ENCODE data around the gene VIL1. TPM values are rescaled to one million over a fixed set of nuclear protein-coding genes. Genes with fewer than 3 reads are reported as not detected.

VIL1 gene
- not detected in 2 replicates for total RNA-seq
- long read RNA-seq, partial matches to known transcripts = 0 of 1 reads
- long read RNA-seq, other reads (novel, unspliced or antisense) = 1 of 1 reads

GRCh38 chr2:218418717-218419458, at the start of gene VIL1:
Gene VIL1, plus strand, starts transcription at chr2:218419123. Its CDS starts 4,656 bp downstream, at chr2:218423779.
- Mint-ChIP-seq H3K36me3 (ENCODE audit: low read depth) (no peaks in the 10 kb centered on the region), H3K9me3 (no peaks in the 10 kb centered on the region), H3K4me3 (no peak within 1 kb of the TSS), H3K27me3 (ENCODE audit: low read depth) (no peaks in the 10 kb centered on the region), H3K27ac (ENCODE audit: unreplicated experiment) (no peak within 1 kb of the TSS), H3K4me1 (peaks cover 4% of the 10 kb centered on the region)
- no peak for DNase-seq (ENCODE audit: low read depth, low spot score)
- no peak for TF ChIP-seq CTCF (conservative IDR thresholded peaks at IDR 0.05)

DNA sequence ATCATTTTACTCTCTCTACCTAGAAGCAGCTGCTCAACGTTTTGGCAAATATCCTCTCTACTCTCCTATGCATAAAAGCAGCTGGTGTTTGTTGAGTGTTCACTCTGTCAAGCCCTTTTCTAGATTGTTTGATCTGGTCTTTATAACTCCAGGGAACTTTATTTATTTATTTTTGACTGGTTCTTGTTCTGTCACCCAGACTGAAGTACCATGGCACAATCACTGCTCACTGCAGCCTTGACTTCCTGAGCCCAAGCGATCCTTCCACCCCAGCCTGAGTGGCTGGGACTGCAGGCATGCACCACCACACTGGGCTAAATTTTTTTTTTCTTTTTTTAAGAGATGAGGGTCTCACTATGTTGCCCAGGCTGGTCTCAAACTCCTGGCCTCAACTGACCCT, 49.6 kb upstream of the VIL1 start:
- no peak for DNase-seq (ENCODE audit: low read depth, low spot score)
- H3K9me3 Mint-ChIP-seq = no peaks in the 10 kb centered on the region
- TF ChIP-seq CTCF (conservative IDR thresholded peaks at IDR 0.05) = no peak
- H3K27me3 Mint-ChIP-seq (ENCODE audit: low read depth) = no peaks in the 10 kb centered on the region
- H3K4me1 Mint-ChIP-seq = no peaks in the 10 kb centered on the region
- peak overlapping the region; percentile 44 for H3K4me3 Mint-ChIP-seq
- no peaks in the 10 kb centered on the region for H3K36me3 Mint-ChIP-seq (ENCODE audit: low read depth)
- no peak overlapping the region for H3K27ac Mint-ChIP-seq (ENCODE audit: unreplicated experiment)

DNA sequence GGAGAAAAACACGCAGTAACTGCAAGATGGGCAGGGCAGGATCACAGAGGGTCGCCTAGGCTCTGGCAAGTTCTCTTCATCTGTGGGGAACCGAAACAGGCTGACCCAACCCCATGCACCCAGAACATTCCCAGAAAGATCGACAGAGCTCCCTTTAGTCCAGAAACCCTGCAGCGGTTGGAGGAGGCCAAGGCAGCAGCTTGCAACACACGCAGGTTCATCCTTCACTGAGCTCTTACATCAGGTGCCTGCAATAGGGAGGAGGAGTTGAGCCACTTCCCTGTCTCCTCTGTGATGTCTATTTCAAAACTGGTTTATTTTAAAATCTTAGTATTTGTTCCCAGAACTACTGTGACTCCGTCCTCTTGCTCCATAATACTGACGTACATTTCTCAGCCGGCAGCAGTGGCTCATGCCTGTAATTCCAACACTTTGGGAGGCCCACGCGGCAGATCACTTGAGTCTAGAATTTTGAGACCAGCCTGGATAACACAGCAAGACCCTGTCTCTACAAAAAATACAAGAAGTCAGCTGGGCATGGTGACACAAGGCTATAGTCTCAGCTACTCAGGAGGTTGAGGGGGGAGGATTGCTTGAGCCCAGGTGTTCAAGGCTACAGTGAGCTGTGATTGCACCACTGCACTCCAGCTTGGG, 48.4 kb upstream of the VIL1 start:
- Mint-ChIP-seq H3K27me3 (ENCODE audit: low read depth) (no peaks in the 10 kb centered on the region), H3K27ac (ENCODE audit: unreplicated experiment) (no peak overlapping the region)

DNA sequence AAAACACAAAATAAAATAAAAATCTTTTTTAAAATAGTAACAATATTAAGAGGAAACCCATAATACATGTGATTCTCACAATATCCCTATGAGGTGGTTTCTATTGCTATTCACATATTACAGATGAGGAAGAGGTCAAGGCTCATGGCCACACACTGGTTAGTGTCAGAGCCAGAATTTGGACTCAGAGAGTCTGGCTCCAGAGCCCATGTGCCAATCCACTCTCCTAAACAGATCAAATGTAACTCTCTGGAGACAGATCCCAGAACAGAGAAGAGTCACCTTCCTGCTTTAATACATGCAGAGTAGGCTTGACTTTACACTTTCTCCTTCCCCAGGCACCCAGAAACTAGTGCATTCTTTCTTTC, 47.0 kb upstream of the VIL1 start:
- Mint-ChIP-seq H3K4me1 (no peaks in the 10 kb centered on the region), H3K9me3 (no peaks in the 10 kb centered on the region), H3K27me3 (ENCODE audit: low read depth) (no peaks in the 10 kb centered on the region), H3K4me3 (no peak overlapping the region), H3K36me3 (ENCODE audit: low read depth) (no peaks in the 10 kb centered on the region), H3K27ac (ENCODE audit: unreplicated experiment) (no peak overlapping the region)
- no peak for TF ChIP-seq CTCF (conservative IDR thresholded peaks at IDR 0.05)
- DNase-seq (ENCODE audit: low read depth, low spot score) = no peak

More for the DNA sequence above, 48.4 kb upstream of the VIL1 start:
- TF ChIP-seq CTCF (conservative IDR thresholded peaks at IDR 0.05) = no peak
- Mint-ChIP-seq H3K36me3 (ENCODE audit: low read depth) (no peaks in the 10 kb centered on the region), H3K4me3 (no peak overlapping the region), H3K4me1 (no peaks in the 10 kb centered on the region), H3K9me3 (no peaks in the 10 kb centered on the region)
- no peak for DNase-seq (ENCODE audit: low read depth, low spot score)

GRCh38 chr2:218374795-218375194, 44.1 kb upstream of the VIL1 start:
- DNase-seq (ENCODE audit: low read depth, low spot score) = no peak
- Mint-ChIP-seq H3K4me3 (no peak overlapping the region), H3K36me3 (ENCODE audit: low read depth) (no peaks in the 10 kb centered on the region), H3K9me3 (no peaks in the 10 kb centered on the region), H3K27ac (ENCODE audit: unreplicated experiment) (no peak overlapping the region), H3K27me3 (ENCODE audit: low read depth) (peaks cover 3% of the 10 kb centered on the region), H3K4me1 (no peaks in the 10 kb centered on the region)
- TF ChIP-seq CTCF (conservative IDR thresholded peaks at IDR 0.05) = no peak

Measured in neural crest cell (in vitro differentiated cells).